ES-I3 (cell line): ENCODE measurements around the gene NR3C2.

Experiments used
- H3K36me3 ChIP-seq: 2 replicates; pipeline ENCODE4 v1.6.1; 2013; ENCODE audit warnings: mild to moderate bottlenecking, low read length, control low read depth, moderate library complexity; ENCODE audit not compliant: insufficient read depth
- H3K4me1 ChIP-seq: 2 replicates; pipeline ENCODE4 v1.6.1; 2013; ENCODE audit warnings: mild to moderate bottlenecking, control low read depth, low read length; ENCODE audit not compliant: insufficient read depth
- H3K9ac ChIP-seq: 2 replicates; pipeline ENCODE4 v1.6.1; 2013; ENCODE audit warnings: low read depth, mild to moderate bottlenecking, low read length, moderate library complexity
- H3K9me3 ChIP-seq: 2 replicates; pipeline ENCODE4 v1.6.1; 2013; ENCODE audit warnings: mild to moderate bottlenecking, low read length, moderate library complexity; ENCODE audit not compliant: control insufficient read depth, insufficient read depth

NR3C2 gene

DNA sequence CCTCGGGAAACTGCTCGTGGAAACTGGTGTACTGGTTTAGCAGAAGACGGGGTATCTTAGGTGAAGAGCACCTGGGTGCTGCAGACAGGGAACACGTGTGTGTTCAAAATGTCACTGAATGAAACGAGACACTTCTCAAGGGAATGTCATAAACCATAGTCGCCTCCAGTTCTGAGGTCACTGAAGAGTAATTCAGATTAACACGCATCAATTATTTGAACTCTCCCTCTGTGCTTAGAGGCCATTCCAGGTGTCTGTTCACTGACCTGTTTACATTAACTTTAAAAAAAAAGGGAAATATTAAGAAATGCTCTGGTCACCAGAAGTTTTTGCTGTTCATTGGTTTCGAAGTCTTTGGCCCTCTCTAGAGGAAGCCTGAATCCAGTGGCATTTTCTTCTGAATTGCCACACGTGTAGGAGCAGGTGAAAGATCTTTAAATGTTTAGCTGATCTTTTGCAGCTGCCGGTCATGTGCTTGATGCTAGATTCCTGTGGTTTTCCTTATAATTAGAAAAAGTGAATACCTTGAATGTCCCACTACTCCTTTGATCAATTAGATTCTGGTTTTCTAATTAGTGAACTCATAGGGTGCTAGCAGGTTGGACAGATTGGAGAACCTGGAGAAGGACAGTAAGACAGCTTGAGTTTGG is 379.8 kb downstream of the NR3C2 start:
- H3K9ac ChIP-seq = no peak overlapping the region
- H3K4me1 ChIP-seq = peaks cover 20% of the 10 kb centered on the region
- no peaks in the 10 kb centered on the region for H3K36me3 ChIP-seq
- H3K9me3 ChIP-seq = no peaks in the 10 kb centered on the region

DNA sequence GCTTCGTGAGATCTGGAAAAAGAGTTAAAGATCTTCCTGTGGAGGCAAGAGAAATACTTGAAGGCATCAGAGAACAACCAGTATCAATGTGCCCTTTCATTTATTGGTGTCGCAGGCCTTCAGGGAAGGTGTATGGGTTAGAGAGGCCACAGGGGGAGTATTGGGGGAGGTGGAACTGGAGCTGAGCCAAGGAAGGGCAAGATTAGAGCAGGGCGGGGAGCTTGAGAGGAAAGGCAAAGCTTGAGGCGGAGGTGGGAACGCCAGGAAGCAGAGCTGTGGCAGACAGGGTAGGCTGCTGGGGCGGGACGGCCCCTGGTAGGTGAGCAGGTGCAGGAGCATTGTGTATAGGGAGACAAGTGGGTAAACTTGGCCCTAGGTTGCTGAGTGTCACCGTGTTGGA is 380.4 kb downstream of the NR3C2 start:
- H3K4me1 ChIP-seq = peaks cover 20% of the 10 kb centered on the region
- H3K9ac ChIP-seq = no peak overlapping the region
- no peaks in the 10 kb centered on the region for H3K9me3 ChIP-seq
- H3K36me3 ChIP-seq = no peaks in the 10 kb centered on the region

- Histone ChIP-seq H3K36me3 (no peaks in the 10 kb centered on the region), H3K9me3 (no peaks in the 10 kb centered on the region), H3K9ac (no peak overlapping the region), H3K4me1 (peaks cover 20% of the 10 kb centered on the region)
Observed at GRCh38 chr4:148061141-148061481, 381.1 kb downstream of the NR3C2 start.

- Histone ChIP-seq H3K9me3 (no peaks in the 10 kb centered on the region), H3K36me3 (no peaks in the 10 kb centered on the region), H3K4me1 (peaks cover 20% of the 10 kb centered on the region), H3K9ac (no peak overlapping the region)
Observed at GRCh38 chr4:148060264-148061140, 381.7 kb downstream of the NR3C2 start.

GRCh38 chr4:148059617-148060180 is 382.5 kb downstream of the NR3C2 start:
- peaks cover 20% of the 10 kb centered on the region for H3K4me1 ChIP-seq

DNA sequence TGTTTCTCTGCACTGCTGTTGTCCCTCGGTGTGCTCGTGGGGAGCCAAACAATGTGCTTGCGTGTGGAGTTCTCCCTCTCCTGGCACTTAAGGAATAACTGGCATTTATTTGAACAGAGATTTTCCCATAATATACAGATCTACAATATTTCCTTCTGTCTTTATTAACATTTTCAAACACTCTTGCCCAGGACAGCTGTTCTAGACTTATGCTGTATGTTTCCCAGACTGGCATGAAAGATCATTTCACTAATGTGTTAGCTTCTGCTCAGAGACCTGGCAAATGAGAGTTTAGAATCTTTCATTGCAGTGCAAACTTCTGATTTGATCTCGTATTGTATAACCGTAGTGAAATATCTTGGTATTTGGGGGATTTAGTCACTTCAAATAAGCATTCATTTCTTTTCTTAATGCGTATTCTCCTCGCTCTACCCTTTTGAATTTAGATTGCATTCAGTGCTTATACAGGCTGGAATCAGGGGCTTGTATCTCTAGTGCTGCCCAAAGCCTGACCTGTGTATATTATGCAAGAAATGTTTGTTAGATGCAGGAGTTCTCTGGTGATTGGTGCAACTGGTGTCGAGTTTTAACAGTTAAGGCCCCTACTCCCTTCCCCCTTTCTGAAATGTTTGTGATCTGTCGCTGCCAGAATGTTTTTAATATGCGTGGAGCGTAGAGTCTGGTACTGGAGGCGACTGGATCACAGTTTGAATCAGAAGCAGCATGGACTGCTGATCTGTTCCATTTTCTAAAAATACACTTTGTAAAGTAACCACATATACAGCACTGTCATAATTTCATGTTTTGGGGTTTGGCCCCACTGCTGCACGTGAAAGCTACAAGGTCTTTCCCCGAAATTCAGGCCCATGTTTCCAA is 384.0 kb downstream of the NR3C2 start:
- Histone ChIP-seq H3K9ac (no peak overlapping the region), H3K9me3 (no peaks in the 10 kb centered on the region), H3K36me3 (no peaks in the 10 kb centered on the region), H3K4me1 (peaks cover 20% of the 10 kb centered on the region)

More at GRCh38 chr4:148059617-148060180, 382.5 kb downstream of the NR3C2 start:
- no peak overlapping the region for H3K9ac ChIP-seq
- H3K9me3 ChIP-seq = no peaks in the 10 kb centered on the region
- no peaks in the 10 kb centered on the region for H3K36me3 ChIP-seq

DNA sequence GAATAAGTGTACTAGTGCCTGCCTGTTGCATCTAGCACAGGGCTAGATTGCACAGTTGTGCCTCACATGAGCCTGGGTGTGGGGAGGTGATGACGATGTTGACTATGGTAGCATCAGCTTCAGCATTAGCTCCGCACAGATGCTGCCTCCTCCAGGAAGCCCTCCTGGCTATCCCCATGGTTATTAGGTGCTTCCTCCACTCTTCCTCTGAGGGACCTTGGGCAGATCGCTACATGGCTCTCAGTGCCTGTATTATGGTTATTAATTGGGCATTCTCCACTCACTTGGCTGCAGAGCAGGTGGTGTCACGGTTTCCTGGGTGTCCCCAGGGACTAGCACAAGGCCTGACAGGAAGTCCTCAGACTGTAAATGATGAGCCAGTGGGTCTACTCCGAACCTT is 384.7 kb downstream of the NR3C2 start:
- no peaks in the 10 kb centered on the region for H3K36me3 ChIP-seq
- H3K9ac ChIP-seq = no peak overlapping the region
- peaks cover 20% of the 10 kb centered on the region for H3K4me1 ChIP-seq
- no peaks in the 10 kb centered on the region for H3K9me3 ChIP-seq

DNA sequence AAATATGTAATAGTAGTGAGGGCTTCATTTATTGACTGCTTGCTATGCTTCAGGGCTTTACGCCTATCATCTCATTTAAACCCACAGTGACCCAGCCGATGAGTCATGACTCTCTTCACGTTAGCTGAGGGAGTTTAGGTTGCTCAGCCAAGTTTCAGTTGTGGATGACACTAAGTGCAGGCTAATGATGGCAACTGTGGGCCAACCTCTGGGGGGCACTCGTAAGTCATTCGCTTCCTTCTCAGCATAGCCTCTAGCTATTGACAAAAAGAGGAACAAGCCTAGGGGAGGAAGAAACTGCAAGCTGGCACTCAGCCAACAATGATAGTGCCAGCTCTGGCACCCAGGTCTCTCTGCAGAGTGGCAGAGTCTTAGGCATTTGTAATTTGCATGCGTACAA is 385.3 kb downstream of the NR3C2 start:
- Histone ChIP-seq H3K36me3 (no peaks in the 10 kb centered on the region), H3K9me3 (no peaks in the 10 kb centered on the region), H3K4me1 (peaks cover 20% of the 10 kb centered on the region), H3K9ac (no peak overlapping the region)

- Histone ChIP-seq H3K9me3 (no peaks in the 10 kb centered on the region), H3K4me1 (peaks cover 15% of the 10 kb centered on the region), H3K9ac (no peak overlapping the region), H3K36me3 (no peaks in the 10 kb centered on the region)
Observed at GRCh38 chr4:148055844-148056243, 386.4 kb downstream of the NR3C2 start.

GRCh38 chr4:148054275-148054674 is 387.9 kb downstream of the NR3C2 start:
- H3K9ac ChIP-seq = no peak overlapping the region
- H3K9me3 ChIP-seq = no peaks in the 10 kb centered on the region
- no peaks in the 10 kb centered on the region for H3K36me3 ChIP-seq
- peaks cover 9% of the 10 kb centered on the region for H3K4me1 ChIP-seq

GRCh38 chr4:148053298-148054003 is 388.8 kb downstream of the NR3C2 start:
- Histone ChIP-seq H3K36me3 (no peaks in the 10 kb centered on the region), H3K4me1 (0 out of 2 replicates have a peak, but pooled peaks cover 4% of the 10 kb centered on the region), H3K9ac (no peak overlapping the region), H3K9me3 (no peaks in the 10 kb centered on the region)

- no peaks in the 10 kb centered on the region for H3K4me1 ChIP-seq
- no peak overlapping the region for H3K9ac ChIP-seq
- H3K36me3 ChIP-seq = no peaks in the 10 kb centered on the region
- no peaks in the 10 kb centered on the region for H3K9me3 ChIP-seq
Observed at GRCh38 chr4:148052448-148052847, 389.8 kb downstream of the NR3C2 start.

DNA sequence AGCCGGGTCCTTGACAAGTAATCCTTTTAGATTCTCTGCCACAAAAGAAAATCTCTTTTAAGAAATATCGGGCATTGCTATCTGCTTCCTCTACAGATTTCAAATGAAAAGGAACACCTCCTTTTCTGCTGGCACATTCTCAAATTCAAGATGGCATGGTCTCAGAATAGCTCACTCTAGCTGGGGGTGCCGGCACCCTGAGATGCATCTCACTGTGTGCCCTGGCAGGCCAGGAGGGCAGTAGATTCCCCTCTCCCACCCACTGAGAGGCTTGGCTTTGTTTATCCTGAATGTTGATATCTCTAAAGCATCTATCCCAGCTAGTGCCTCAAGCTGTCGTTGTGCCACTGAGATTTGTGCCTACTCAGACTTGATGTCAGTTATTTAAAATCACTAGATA is 390.8 kb downstream of the NR3C2 start:
- Histone ChIP-seq H3K36me3 (no peaks in the 10 kb centered on the region), H3K4me1 (no peaks in the 10 kb centered on the region), H3K9ac (no peak overlapping the region), H3K9me3 (no peaks in the 10 kb centered on the region)

GRCh38 chr4:148048598-148048997 is 393.6 kb downstream of the NR3C2 start:
- Histone ChIP-seq H3K9me3 (no peaks in the 10 kb centered on the region), H3K36me3 (no peaks in the 10 kb centered on the region), H3K9ac (no peak overlapping the region), H3K4me1 (no peaks in the 10 kb centered on the region)
